GM23338 (cell line): ENCODE measurements around the gene WDR54. TPM values are rescaled to one million over a fixed set of nuclear protein-coding genes. Genes with fewer than 3 reads are reported as not detected.
"Not testable (repeated sequence)": the region's sequence is repeated elsewhere in the genome, so short reads cannot be mapped to it uniquely, and the experiment has no call there.

Source experiments
- ATAC-seq: fragments of 200-7000 bp; cut with Tn5 transposase; 3 replicates; pipeline ENCODE4 v1.9.1; 2020
- DNase-seq: peaks from one replicate; pipeline ENCODE4 v3.0.0-alpha.2; 2015; ENCODE audit warnings: low spot score
- H2AFZ ChIP-seq: fragments of 200-600 bp; sonication (generic); 2 replicates; pipeline ENCODE4 v1.8.0; 2016; ENCODE audit warnings: antibody characterized with exemption, mild to moderate bottlenecking, moderate library complexity
- H3F3A ChIP-seq: fragments of 200-600 bp; sonication (generic); replicated peaks from 2 replicates; pipeline ENCODE4 v1.8.0; 2017; ENCODE audit warnings: antibody characterized with exemption, mixed run types, low read depth
- H3K27ac ChIP-seq: fragments of 200-600 bp; sonication (generic); 2 replicates; pipeline ENCODE4 v1.6.1; 2016; ENCODE audit warnings: low read depth
- H3K27me3 ChIP-seq: fragments of 200-600 bp; sonication (generic); 2 replicates; pipeline ENCODE4 v1.8.0; 2016; ENCODE audit warnings: mild to moderate bottlenecking, mixed run types, moderate library complexity; ENCODE audit not compliant: insufficient read depth
- H3K36me3 ChIP-seq: fragments of 200-600 bp; sonication (generic); 2 replicates; pipeline ENCODE4 v1.8.0; 2016; ENCODE audit warnings: mild to moderate bottlenecking; ENCODE audit not compliant: insufficient read depth
- H3K4me1 ChIP-seq: fragments of 200-600 bp; sonication (generic); 2 replicates; pipeline ENCODE4 v1.8.0; 2016; ENCODE audit warnings: mild to moderate bottlenecking, moderate library complexity; ENCODE audit not compliant: insufficient read depth
- H3K4me2 ChIP-seq: fragments of 200-600 bp; sonication (generic); 2 replicates; pipeline ENCODE4 v1.7.1; 2017; ENCODE audit warnings: mixed run types
- H3K4me3 ChIP-seq: fragments of 200-600 bp; sonication (generic); 2 replicates; pipeline ENCODE4 v1.6.1; 2016; ENCODE audit warnings: mixed run types
- H3K79me2 ChIP-seq: fragments of 200-600 bp; sonication (generic); replicated peaks from 2 replicates; pipeline ENCODE4 v1.8.0; 2017; ENCODE audit warnings: mild to moderate bottlenecking; ENCODE audit not compliant: insufficient read depth
- H3K9me2 ChIP-seq: fragments of 200-600 bp; sonication (generic); 2 replicates; pipeline ENCODE4 v1.8.0; 2017; ENCODE audit not compliant: insufficient read depth
- H4K20me1 ChIP-seq: fragments of 200-600 bp; sonication (generic); replicated peaks from 2 replicates; pipeline ENCODE4 v1.8.0; 2017; ENCODE audit warnings: mild to moderate bottlenecking; ENCODE audit not compliant: insufficient read depth
- H3K27ac Mint-ChIP-seq: 2 replicates; pipeline ENCODE4 v1.8.0; 2020; ENCODE audit warnings: inconsistent platforms, mild to moderate bottlenecking, moderate library complexity, mixed read lengths
- H3K27me3 Mint-ChIP-seq: 3 replicates; pipeline ENCODE4 v1.8.0; 2022; ENCODE audit warnings: low read depth, mild to moderate bottlenecking, moderate library complexity, mixed read lengths, inconsistent platforms; ENCODE audit not compliant: insufficient read depth, poor library complexity
- H3K36me3 Mint-ChIP-seq: 3 replicates; pipeline ENCODE4 v1.8.0; 2021; ENCODE audit warnings: low read depth, mild to moderate bottlenecking, inconsistent platforms, moderate library complexity, mixed read lengths
- H3K4me1 Mint-ChIP-seq: 3 replicates; pipeline ENCODE4 v1.8.0; 2020; ENCODE audit warnings: mild to moderate bottlenecking, inconsistent platforms, mixed read lengths
- H3K4me3 Mint-ChIP-seq: 3 replicates; pipeline ENCODE4 v1.8.0; 2021; ENCODE audit warnings: moderate library complexity, mild to moderate bottlenecking, inconsistent platforms, mixed read lengths
- H3K9me3 Mint-ChIP-seq: 3 replicates; pipeline ENCODE4 v1.8.0; 2020; ENCODE audit warnings: moderate library complexity, mild to moderate bottlenecking, inconsistent platforms, mixed read lengths
- CREB1 ChIP-seq: fragments of 250-450 bp; sonication (Bioruptor Pico); IDR thresholded peaks from 2 replicates; pipeline ENCODE4 v1.5.0; 2020; ENCODE audit warnings: low read depth, mild to moderate bottlenecking, moderate library complexity
- EZH2phosphoT487 ChIP-seq: fragments of 200-600 bp; sonication (generic); IDR thresholded peaks from one replicate; pipeline ENCODE4 v1.8.1; 2018; ENCODE audit warnings: antibody characterized with exemption; ENCODE audit not compliant: unreplicated experiment
- JUNB ChIP-seq: IDR thresholded peaks from one replicate; pipeline ENCODE4 v1.6.1; 2016; ENCODE audit warnings: antibody characterized with exemption; ENCODE audit not compliant: unreplicated experiment
- NANOG ChIP-seq: IDR thresholded peaks from 2 replicates; pipeline ENCODE4 v1.6.1; 2016; ENCODE audit warnings: antibody characterized with exemption, borderline replicate concordance
- POLR2AphosphoS5 ChIP-seq: IDR thresholded peaks from 2 replicates; pipeline ENCODE4 v1.6.1; 2016; ENCODE audit warnings: antibody characterized with exemption, low read depth
- ZNF331 ChIP-seq: fragments of 250-450 bp; sonication (Bioruptor Pico); IDR thresholded peaks from 2 replicates; pipeline ENCODE4 v1.5.0; 2020; ENCODE audit warnings: low read depth, mild to moderate bottlenecking, moderate library complexity
- polyA plus RNA-seq: library from polyadenylated mRNA; unstranded; fragments of >200 nt; fragmentation: Nextera tagmentation; extraction: Ambion mirVana; gene quantifications from 2 replicates; pipeline ENCODE4 v1.2.1, GENCODE V29; 2016
- total RNA-seq: library from RNA; depleted of rRNA; stranded (reverse); fragments of >200 nt; shearing (Covaris generic); gene quantifications from 2 replicates; pipeline ENCODE4 v1.2.3, GENCODE V29; 2014
- TF ChIP-seq, protein P1 (sequence below): IDR thresholded peaks from 2 replicates; pipeline ENCODE4 v1.6.1; 2016; ENCODE audit warnings: antibody characterized with exemption

The WDR54 gene
- total and polyA plus RNA-seq, 2 experiments from 2014 or later = 41.3 to 42.6 TPM

DNA sequence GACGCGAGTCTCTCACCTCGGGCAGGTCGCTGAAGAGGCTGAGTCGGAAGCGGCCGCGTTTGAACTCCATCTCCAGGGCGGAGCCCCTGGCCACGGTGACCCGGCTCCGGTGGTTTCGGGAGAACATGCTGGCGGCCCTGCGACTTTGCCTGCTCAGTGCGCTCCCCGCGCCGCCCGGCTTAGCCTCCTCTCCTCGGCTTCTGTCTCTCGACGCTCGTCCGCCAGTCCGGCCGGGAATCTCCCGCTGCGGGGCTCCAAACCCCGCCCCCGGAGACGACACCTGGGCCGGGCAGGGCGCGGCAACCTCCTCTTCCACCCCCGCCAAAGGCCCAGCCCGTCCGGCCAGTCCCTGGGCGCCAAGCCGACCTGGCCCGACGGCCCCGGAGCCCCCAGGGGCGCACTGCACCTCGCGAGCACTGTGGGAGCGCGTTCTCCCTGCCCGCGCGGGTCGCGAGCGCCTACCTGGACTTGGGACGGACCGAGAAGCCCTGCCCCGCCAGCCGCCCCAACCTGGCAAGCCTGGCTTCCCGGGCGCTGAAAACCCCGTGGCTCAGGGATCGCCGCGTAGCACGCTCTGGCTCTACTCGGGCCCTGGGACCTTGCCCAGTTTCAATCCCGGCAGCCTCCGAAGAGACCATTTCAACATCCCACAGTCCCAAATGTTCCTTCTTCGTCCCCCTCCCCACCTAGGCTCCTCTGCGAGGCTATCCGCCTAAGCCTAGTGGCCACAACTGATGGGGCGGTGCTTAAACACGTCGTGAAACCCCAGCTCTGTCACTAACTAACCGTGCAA lies 20.4 kb downstream of the WDR54 start, which contains the start of gene RTKN:
Gene RTKN, minus strand, starts transcription at position 248 of the 793 bp plus-strand sequence. Its CDS starts 121 bp downstream, at position 127.
- Histone ChIP-seq H3K27ac (peak within 1 kb of the TSS; percentile 97), H3K27me3 (no peaks in the 10 kb centered on the region), H4K20me1 (peaks cover 23% of the 10 kb centered on the region), H3K9me2 (no peaks in the 10 kb centered on the region), H2AFZ (peak within 1 kb of the TSS; percentile 66), H3K4me2 (peak within 1 kb of the TSS; percentile 97), H3K4me3 (peak within 1 kb of the TSS; percentile 96), H3K36me3 (no peaks in the 10 kb centered on the region), H3F3A (peaks cover 18% of the 10 kb centered on the region), H3K4me1 (peaks cover 29% of the 10 kb centered on the region), H3K79me2 (peaks cover 34% of the 10 kb centered on the region)
- Mint-ChIP-seq H3K4me1 (peaks cover 29% of the 10 kb centered on the region), H3K9me3 (no peaks in the 10 kb centered on the region), H3K4me3 (peak within 1 kb of the TSS; percentile 98), H3K27ac (peak within 1 kb of the TSS; percentile 97), H3K27me3 (peaks cover 16% of the 10 kb centered on the region), H3K36me3 (peaks cover 18% of the 10 kb centered on the region)
- DNase-seq (peak; percentile 92), ATAC-seq (peak; percentile 56)
- TF ChIP-seq, protein P1, sequence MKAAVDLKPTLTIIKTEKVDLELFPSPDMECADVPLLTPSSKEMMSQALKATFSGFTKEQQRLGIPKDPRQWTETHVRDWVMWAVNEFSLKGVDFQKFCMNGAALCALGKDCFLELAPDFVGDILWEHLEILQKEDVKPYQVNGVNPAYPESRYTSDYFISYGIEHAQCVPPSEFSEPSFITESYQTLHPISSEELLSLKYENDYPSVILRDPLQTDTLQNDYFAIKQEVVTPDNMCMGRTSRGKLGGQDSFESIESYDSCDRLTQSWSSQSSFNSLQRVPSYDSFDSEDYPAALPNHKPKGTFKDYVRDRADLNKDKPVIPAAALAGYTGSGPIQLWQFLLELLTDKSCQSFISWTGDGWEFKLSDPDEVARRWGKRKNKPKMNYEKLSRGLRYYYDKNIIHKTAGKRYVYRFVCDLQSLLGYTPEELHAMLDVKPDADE = no peak
- TF ChIP-seq CREB1 (CRISPR knock-in tag) = peak; percentile 39
- TF ChIP-seq POLR2AphosphoS5 = peak; percentile 68
- TF ChIP-seq JUNB = no peak
- TF ChIP-seq EZH2phosphoT487 = no peak
- no peak for TF ChIP-seq NANOG
- TF ChIP-seq ZNF331 (CRISPR knock-in tag) = no peak

GRCh38 chr2:74442483-74443297 lies 21.2 kb downstream of the WDR54 start:
- H3K9me3 Mint-ChIP-seq, ATAC-seq, H3K36me3 ChIP-seq, H3K9me2 ChIP-seq, H3K27me3 ChIP-seq, DNase-seq: not testable (repeated sequence)
- peaks cover 18% of the 10 kb centered on the region for H3F3A ChIP-seq
- peaks cover 20% of the 10 kb centered on the region for H4K20me1 ChIP-seq
- peaks cover 13% of the 10 kb centered on the region for H3K36me3 Mint-ChIP-seq
- H3K4me1 ChIP-seq = peaks cover 21% of the 10 kb centered on the region; the same call in 1 of the 2 replicates
- peak overlapping the region; percentile 96 for H3K4me3 ChIP-seq
- peaks cover 26% of the 10 kb centered on the region for H3K79me2 ChIP-seq
- H3K27ac ChIP-seq = peak overlapping the region; percentile 24
- peak overlapping the region; percentile 66 for H2AFZ ChIP-seq
- peaks cover 21% of the 10 kb centered on the region for H3K4me1 Mint-ChIP-seq
- H3K27ac Mint-ChIP-seq = peak overlapping the region; percentile 75
- H3K27me3 Mint-ChIP-seq = peaks cover 15% of the 10 kb centered on the region
- H3K4me2 ChIP-seq = peak overlapping the region; percentile 97
- H3K4me3 Mint-ChIP-seq = peak overlapping the region; percentile 98
